CD8-positive, alpha-beta memory T cell (primary cell): ENCODE results near the gene UBA1. TPM values are rescaled to one million over a fixed set of nuclear protein-coding genes. Genes with fewer than 3 reads are reported as not detected.
A peak's percentile ranks its signal among the peaks of the same experiment; 100 is the strongest.

ENCODE experiments used
- CTCF ChIA-PET: fragments of 350-600 bp; sonication (Branson Sonifier 250); formaldehyde crosslinking; loops from one replicate; lab custom pipeline; 2021; ENCODE audit warnings: antibody characterized with exemption; lab: Charles Lee
- POLR2A ChIA-PET: fragments of 350-600 bp; sonication (Branson Sonifier 250); formaldehyde crosslinking; loops from one replicate; lab custom pipeline; 2021; ENCODE audit warnings: antibody characterized with exemption; lab: Charles Lee
- DNase-seq, 5 donors: peaks; one replicate each; pipeline versions ENCODE4 v3.0.0 to v3.0.0-alpha.2; 2020 to 2022; ENCODE audit warnings: mixed read lengths in 1 of 5
- H3K27ac ChIP-seq: one replicate; pipeline ENCODE4 v1.7.0; 2013; ENCODE audit warnings: low read depth, mild to moderate bottlenecking, low read length, moderate library complexity
- H3K27me3 ChIP-seq: 2 replicates; pipeline ENCODE4 v1.7.0; 2013; ENCODE audit warnings: low read length, mild to moderate bottlenecking; ENCODE audit not compliant: insufficient read depth, poor library complexity, severe bottlenecking
- H3K36me3 ChIP-seq: 2 replicates; pipeline ENCODE4 v1.7.0; 2013; ENCODE audit warnings: mild to moderate bottlenecking, low read length, moderate library complexity; ENCODE audit not compliant: insufficient read depth
- H3K4me1 ChIP-seq: 2 replicates; pipeline ENCODE4 v1.7.0; 2013; ENCODE audit warnings: mild to moderate bottlenecking, low read length, moderate library complexity; ENCODE audit not compliant: insufficient read depth
- H3K4me3 ChIP-seq: 2 replicates; pipeline ENCODE4 v1.7.0; 2013; ENCODE audit warnings: mild to moderate bottlenecking, low read length
- H3K9me3 ChIP-seq: 2 replicates; pipeline ENCODE4 v1.7.0; 2013; ENCODE audit warnings: mild to moderate bottlenecking, low read length
- H3K27ac Mint-ChIP-seq, 8 donors: one replicate each; pipeline ENCODE4 v1.8.0; 2020 to 2021; ENCODE audit warnings: mixed read lengths in 8 of 8, mild to moderate bottlenecking in 6 of 8, inconsistent platforms in 3 of 8, moderate library complexity in 3 of 8
- H3K27me3 Mint-ChIP-seq, 2 donors: one replicate each; pipeline ENCODE4 v1.8.0; 2020 to 2021; ENCODE audit warnings: mixed read lengths in 2 of 2, mild to moderate bottlenecking in 1 of 2, moderate library complexity in 1 of 2
- H3K36me3 Mint-ChIP-seq, 3 donors: one replicate each; pipeline ENCODE4 v1.8.0; 2020 to 2021; ENCODE audit warnings: mixed read lengths in 3 of 3, inconsistent platforms in 1 of 3, mild to moderate bottlenecking in 1 of 3
- H3K4me1 Mint-ChIP-seq, 3 donors: one replicate each; pipeline ENCODE4 v1.8.0; 2020 to 2021; ENCODE audit warnings: mixed read lengths in 3 of 3, inconsistent platforms in 1 of 3, mild to moderate bottlenecking in 1 of 3
- H3K4me3 Mint-ChIP-seq, 7 donors: one replicate each; pipeline ENCODE4 v1.8.0; 2020 to 2021; ENCODE audit warnings: mixed read lengths in 7 of 7, mild to moderate bottlenecking in 6 of 7, moderate library complexity in 4 of 7, inconsistent platforms in 2 of 7
- H3K9me3 Mint-ChIP-seq, 5 donors: one replicate each; pipeline ENCODE4 v1.8.0; 2020 to 2022; ENCODE audit warnings: mixed read lengths in 5 of 5, mild to moderate bottlenecking in 3 of 5, moderate library complexity in 2 of 5, inconsistent platforms in 1 of 5
- polyA plus RNA-seq: library from polyadenylated mRNA; unstranded; fragments of 300-500 nt; fragmentation: Illumina TruSeq; gene quantifications from one replicate; pipeline ENCODE4 v1.2.3, GENCODE V29; 2021
- total RNA-seq, 2 experiments: library from RNA; stranded (reverse); gene quantifications; one replicate each; pipeline ENCODE4 v1.2.3, GENCODE V29; 2021

The UBA1 gene
- total and polyA plus RNA-seq, 3 experiments from 2014 or later: 178 to 234 (median 225) TPM

GRCh38 chrX:47171996-47172395, 21.6 kb upstream of the UBA1 start:
- H3K27ac Mint-ChIP-seq: no peak overlapping the region
- no peak overlapping the region for H3K4me3 ChIP-seq
- DNase-seq: no peak

GRCh38 chrX:47172549-47172948, 21.1 kb upstream of the UBA1 start:
- no peaks in the 10 kb centered on the region for H3K27me3 ChIP-seq
- H3K27ac Mint-ChIP-seq: peak overlapping the region in 1 of 8 donors; percentile 3
- no peaks in the 10 kb centered on the region for H3K9me3 Mint-ChIP-seq
- ChIA-PET POLR2A (no interaction called here), CTCF (no interaction called here)
- H3K4me3 ChIP-seq: no peak overlapping the region
- H3K4me1 Mint-ChIP-seq: peaks cover 0 to 9% (median 1%) of the 10 kb centered on the region in 3 donors
- H3K36me3 Mint-ChIP-seq: peaks cover 0 to 74% (median 0%) of the 10 kb centered on the region in 3 donors
- no peak overlapping the region for H3K4me3 Mint-ChIP-seq
- DNase-seq: no peak
- no peaks in the 10 kb centered on the region for H3K9me3 ChIP-seq
- no peaks in the 10 kb centered on the region for H3K4me1 ChIP-seq
- peaks cover 0 to 11% of the 10 kb centered on the region in 2 donors for H3K27me3 Mint-ChIP-seq
- no peak overlapping the region for H3K27ac ChIP-seq
- peaks cover 16% of the 10 kb centered on the region for H3K36me3 ChIP-seq

More at GRCh38 chrX:47171996-47172395, 21.6 kb upstream of the UBA1 start:
- ChIA-PET CTCF (no interaction called here), POLR2A (no interaction called here)
- H3K4me1 ChIP-seq: no peaks in the 10 kb centered on the region
- no peaks in the 10 kb centered on the region for H3K27me3 ChIP-seq
- no peak overlapping the region for H3K27ac ChIP-seq
- Mint-ChIP-seq H3K4me1 (peaks cover 0 to 9% (median 1%) of the 10 kb centered on the region in 3 donors), H3K27me3 (peaks cover 0 to 10% of the 10 kb centered on the region in 2 donors), H3K4me3 (no peak overlapping the region), H3K9me3 (no peaks in the 10 kb centered on the region), H3K36me3 (peaks cover 0 to 69% (median 0%) of the 10 kb centered on the region in 3 donors)
- H3K9me3 ChIP-seq: no peaks in the 10 kb centered on the region
- H3K36me3 ChIP-seq: peaks cover 16% of the 10 kb centered on the region

- H3K27me3 ChIP-seq: no peaks in the 10 kb centered on the region
- CTCF ChIA-PET: no interaction called here
- H3K4me1 ChIP-seq: no peaks in the 10 kb centered on the region
- H3K4me3 ChIP-seq: no peak overlapping the region
- H3K9me3 Mint-ChIP-seq: no peaks in the 10 kb centered on the region
- POLR2A ChIA-PET: no interaction called here
- peaks cover 16% of the 10 kb centered on the region for H3K36me3 ChIP-seq
- H3K27ac ChIP-seq: no peak overlapping the region
- peak overlapping the region in 1 of 8 donors; percentile 19 for H3K27ac Mint-ChIP-seq
- no peaks in the 10 kb centered on the region for H3K9me3 ChIP-seq
- H3K36me3 Mint-ChIP-seq: peaks cover 0 to 80% (median 0%) of the 10 kb centered on the region in 3 donors
- H3K4me1 Mint-ChIP-seq: peaks cover 0 to 5% (median 1%) of the 10 kb centered on the region in 3 donors
- DNase-seq: no peak
- H3K27me3 Mint-ChIP-seq: peaks cover 0 to 11% of the 10 kb centered on the region in 2 donors
- peak overlapping the region in 1 of 7 donors; percentile 41 for H3K4me3 Mint-ChIP-seq
Measured at GRCh38 chrX:47172971-47173792, 20.4 kb upstream of the UBA1 start.

GRCh38 chrX:47174376-47174775, 19.3 kb upstream of the UBA1 start:
- ChIA-PET CTCF (no interaction called here), POLR2A (no interaction called here)
- Histone ChIP-seq H3K4me3 (no peak overlapping the region), H3K36me3 (peaks cover 16% of the 10 kb centered on the region), H3K27ac (no peak overlapping the region), H3K4me1 (no peaks in the 10 kb centered on the region), H3K27me3 (no peaks in the 10 kb centered on the region), H3K9me3 (no peaks in the 10 kb centered on the region)
- H3K4me3 Mint-ChIP-seq: no peak overlapping the region
- DNase-seq: no peak
- H3K9me3 Mint-ChIP-seq: no peaks in the 10 kb centered on the region
- H3K4me1 Mint-ChIP-seq: no peaks in the 10 kb centered on the region
- H3K36me3 Mint-ChIP-seq: peaks cover 0 to 79% (median 2%) of the 10 kb centered on the region in 3 donors
- peaks cover 0 to 11% of the 10 kb centered on the region in 2 donors for H3K27me3 Mint-ChIP-seq
- peak overlapping the region in 1 of 8 donors; percentile 63 for H3K27ac Mint-ChIP-seq

GRCh38 chrX:47174846-47175587, 18.6 kb upstream of the UBA1 start:
- CTCF ChIA-PET: no interaction called here

GRCh38 chrX:47175588-47175980, 18.0 kb upstream of the UBA1 start:
- H3K4me3 ChIP-seq: no peak overlapping the region
- Mint-ChIP-seq H3K4me1 (no peaks in the 10 kb centered on the region), H3K27ac (no peak overlapping the region), H3K9me3 (no peaks in the 10 kb centered on the region), H3K4me3 (no peak overlapping the region), H3K36me3 (peaks cover 0 to 77% (median 2%) of the 10 kb centered on the region in 3 donors), H3K27me3 (peaks cover 0 to 11% of the 10 kb centered on the region in 2 donors)
- peaks cover 16% of the 10 kb centered on the region for H3K36me3 ChIP-seq
- H3K4me1 ChIP-seq: no peaks in the 10 kb centered on the region
- DNase-seq: no peak
- POLR2A ChIA-PET: no interaction called here
- no peak overlapping the region for H3K27ac ChIP-seq
- H3K27me3 ChIP-seq: no peaks in the 10 kb centered on the region
- no peaks in the 10 kb centered on the region for H3K9me3 ChIP-seq
- CTCF ChIA-PET: no interaction called here

More at GRCh38 chrX:47174846-47175587, 18.6 kb upstream of the UBA1 start:
- Histone ChIP-seq H3K4me1 (no peaks in the 10 kb centered on the region), H3K27me3 (no peaks in the 10 kb centered on the region), H3K36me3 (peaks cover 16% of the 10 kb centered on the region), H3K9me3 (no peaks in the 10 kb centered on the region), H3K4me3 (no peak overlapping the region), H3K27ac (no peak overlapping the region)
- no peaks in the 10 kb centered on the region for H3K4me1 Mint-ChIP-seq
- no peak for DNase-seq
- H3K4me3 Mint-ChIP-seq: no peak overlapping the region
- H3K27me3 Mint-ChIP-seq: peaks cover 0 to 11% of the 10 kb centered on the region in 2 donors
- H3K36me3 Mint-ChIP-seq: peaks cover 0 to 78% (median 2%) of the 10 kb centered on the region in 3 donors
- no peaks in the 10 kb centered on the region for H3K9me3 Mint-ChIP-seq
- peak overlapping the region in 1 of 8 donors; percentile 63 for H3K27ac Mint-ChIP-seq
- POLR2A ChIA-PET: no interaction called here

- no peak overlapping the region for H3K27ac Mint-ChIP-seq
- H3K36me3 ChIP-seq: peaks cover 16% of the 10 kb centered on the region
- CTCF ChIA-PET: no interaction called here
- H3K4me3 Mint-ChIP-seq: no peak overlapping the region
- no peaks in the 10 kb centered on the region for H3K9me3 ChIP-seq
- H3K27me3 Mint-ChIP-seq: peaks cover 0 to 11% of the 10 kb centered on the region in 2 donors
- H3K27me3 ChIP-seq: no peaks in the 10 kb centered on the region
- POLR2A ChIA-PET: no interaction called here
- no peak for DNase-seq
- H3K4me1 Mint-ChIP-seq: no peaks in the 10 kb centered on the region
- no peaks in the 10 kb centered on the region for H3K4me1 ChIP-seq
- H3K36me3 Mint-ChIP-seq: peaks cover 0 to 81% (median 2%) of the 10 kb centered on the region in 3 donors
- H3K9me3 Mint-ChIP-seq: no peaks in the 10 kb centered on the region
- no peak overlapping the region for H3K4me3 ChIP-seq
- no peak overlapping the region for H3K27ac ChIP-seq
Measured at GRCh38 chrX:47176101-47176740, 17.4 kb upstream of the UBA1 start.
